ENCODE results near the gene POGZ.

Gene POGZ

GRCh38 chr1:151370211-151370911 is 88.9 kb downstream of the POGZ start:
- DNase-seq = no peak

GRCh38 chr1:151369621-151370048 is 89.7 kb downstream of the POGZ start:
- no peak for DNase-seq

GRCh38 chr1:151369302-151369610 is 90.0 kb downstream of the POGZ start:
- DNase-seq = no peak

- DNase-seq = no peak
Measured at GRCh38 chr1:151368393-151369301, 90.6 kb downstream of the POGZ start.

GRCh38 chr1:151367658-151368392 is 91.5 kb downstream of the POGZ start:
- no peak for DNase-seq

GRCh38 chr1:151364996-151365395 is 94.3 kb downstream of the POGZ start:
- no peak for DNase-seq

GRCh38 chr1:151362308-151363155 is 96.8 kb downstream of the POGZ start:
- no peak for DNase-seq

GRCh38 chr1:151361883-151362282 is 97.4 kb downstream of the POGZ start:
- no peak for DNase-seq

- no peak for DNase-seq
Measured at GRCh38 chr1:151356696-151357095, 102.6 kb downstream of the POGZ start.
